Body of pancreas (tissue), 4 donors: ENCODE measurements around the gene CXCR1.
A peak's percentile ranks its signal among the peaks of the same experiment; 100 is the strongest.

Experiments used
- CTCF ChIP-seq, 7 experiments: fragments of 450-650 bp in 4 of 7; fragments of 200-600 bp in 3 of 7; sonication (generic) in 3 of 7; IDR thresholded peaks; one replicate each; pipeline ENCODE4 v1.5.1; 2016 to 2019; ENCODE audit warnings: antibody characterized with exemption in 7 of 7
- POLR2A ChIP-seq, 3 donors: fragments of 450-650 bp; IDR thresholded peaks; one replicate each; pipeline ENCODE4 v1.6.1; 2016; ENCODE audit warnings: antibody characterized with exemption in 3 of 3, mild to moderate bottlenecking in 2 of 3

- no peak for TF ChIP-seq POLR2A (IDR thresholded peaks at IDR 0.05)
- TF ChIP-seq CTCF (IDR thresholded peaks at IDR 0.05), result peak; percentile 40 to 52 (median 49)
Observed at GRCh38 chr2:218168635-218169462, 2.1 kb upstream of the CXCR1 start.
